ENCODE data around the gene BNC2.

DNA sequence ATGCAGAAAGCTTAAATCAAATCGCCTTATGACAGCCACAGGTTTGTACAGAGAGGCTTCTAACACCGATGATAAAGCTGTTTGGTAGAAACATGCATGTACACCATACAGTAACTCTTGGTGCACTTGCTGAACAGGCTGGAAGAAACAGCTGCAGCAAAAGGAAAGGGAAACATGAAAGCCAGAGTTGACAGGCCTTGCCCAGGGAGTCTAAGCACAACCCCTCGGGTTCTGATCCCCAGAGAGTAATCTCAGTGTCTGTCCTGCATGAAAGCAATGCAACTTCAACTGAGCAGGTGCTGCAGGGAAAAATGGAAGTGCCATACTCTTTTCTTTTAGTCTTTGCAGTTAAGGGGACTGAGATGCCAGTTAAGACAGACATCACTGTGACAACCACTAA is 419.9 kb downstream of the BNC2 start:
- TF ChIP-seq POLR2A (IDR thresholded peaks at IDR 0.05; ENCODE audit: low read length) (no peak), GATA1 (IDR thresholded peaks at IDR 0.05; ENCODE audit: low read depth, low read length) (no peak)
